HG03097 (cell line): ENCODE data around the gene SARS2.

Experiments
- ATAC-seq: cut with Tn5 transposase; IDR thresholded peaks from one replicate; pipeline ENCODE4 v1.9.1; 2021; ENCODE audit not compliant: unreplicated experiment, low FRiP score

SARS2 gene

DNA sequence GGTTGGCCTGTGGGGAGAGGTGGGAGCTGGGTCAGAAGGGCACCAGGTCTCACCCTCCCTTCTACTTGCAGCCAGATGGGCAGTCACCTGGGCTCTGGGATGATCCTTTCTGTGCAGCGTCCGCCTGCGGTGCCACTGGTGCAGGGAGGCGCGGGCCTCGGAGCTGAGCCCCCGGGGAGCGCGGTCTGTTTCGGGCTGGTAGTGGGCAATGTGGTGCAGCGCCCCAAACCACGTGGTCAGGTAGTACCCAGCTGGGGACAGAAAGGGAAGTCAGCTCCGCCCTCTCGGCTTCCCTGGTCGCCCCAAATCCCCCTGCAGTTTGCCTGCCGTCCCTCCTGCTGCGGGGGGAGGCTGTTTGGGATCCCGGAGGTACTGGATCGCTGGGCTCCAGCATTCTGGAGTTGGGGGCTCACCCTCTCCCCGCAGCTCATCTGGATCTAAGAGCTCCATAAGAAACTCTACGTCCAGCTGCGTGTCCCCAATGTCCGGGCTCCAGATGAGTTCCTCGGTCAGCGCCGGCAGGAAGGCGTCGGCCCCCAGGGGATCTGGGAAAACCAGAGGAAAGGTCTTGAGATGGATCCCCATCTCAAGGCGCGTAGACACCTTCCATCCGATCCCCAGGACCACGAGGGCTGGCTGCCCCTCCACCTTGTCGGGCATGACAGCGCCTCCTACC is 61.3 kb downstream of the SARS2 start:
- peak; percentile 15 for ATAC-seq

DNA sequence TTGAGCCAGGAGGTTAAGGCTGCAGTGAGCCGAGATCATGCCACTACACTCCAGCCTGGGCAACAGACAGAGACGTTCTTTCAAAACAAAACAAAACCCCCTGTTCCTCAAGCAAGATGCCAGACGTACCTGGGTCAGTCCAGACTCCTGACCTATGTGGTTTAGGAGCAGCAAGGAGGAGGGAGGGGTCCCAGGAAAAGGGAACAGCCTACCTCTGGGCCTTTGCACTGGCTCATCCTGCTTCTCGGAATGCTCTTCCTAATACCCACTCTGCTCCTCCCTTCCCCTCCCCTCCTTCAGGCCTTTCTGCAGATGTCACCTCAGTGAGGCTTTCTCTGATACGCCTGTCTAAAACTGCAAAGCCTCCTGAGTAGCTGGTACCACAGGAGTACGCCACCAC is 62.0 kb downstream of the SARS2 start:
- ATAC-seq = no peak

DNA sequence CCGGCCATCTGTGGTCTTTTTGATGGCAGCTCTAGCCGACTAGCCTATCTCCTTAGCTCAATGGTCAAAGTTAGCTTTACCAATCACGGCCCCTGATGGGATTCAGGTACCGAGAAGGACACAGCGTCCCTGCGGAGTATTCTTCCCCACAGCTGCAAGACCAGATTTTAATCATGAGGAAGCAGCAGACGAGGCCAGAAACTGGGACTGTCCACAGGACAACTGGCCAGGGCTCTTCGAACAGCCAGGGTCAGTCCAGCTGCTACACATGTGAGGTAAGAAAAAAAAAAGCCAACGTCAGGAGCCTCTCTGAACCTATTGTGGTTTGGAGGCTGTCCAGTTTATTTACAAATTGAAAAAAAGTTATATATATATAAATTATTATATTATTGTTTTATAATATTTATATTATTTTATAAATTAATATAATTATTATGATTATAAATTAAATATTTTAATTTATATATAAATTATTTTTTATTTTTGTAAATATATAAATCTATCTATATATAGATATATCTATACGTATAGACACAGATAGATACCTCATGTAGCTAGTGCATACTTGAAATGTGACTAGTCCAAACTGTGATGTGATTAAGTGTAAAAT is 63.3 kb downstream of the SARS2 start:
- ATAC-seq = no peak
